ENCODE data around the gene ARSK.

DNA sequence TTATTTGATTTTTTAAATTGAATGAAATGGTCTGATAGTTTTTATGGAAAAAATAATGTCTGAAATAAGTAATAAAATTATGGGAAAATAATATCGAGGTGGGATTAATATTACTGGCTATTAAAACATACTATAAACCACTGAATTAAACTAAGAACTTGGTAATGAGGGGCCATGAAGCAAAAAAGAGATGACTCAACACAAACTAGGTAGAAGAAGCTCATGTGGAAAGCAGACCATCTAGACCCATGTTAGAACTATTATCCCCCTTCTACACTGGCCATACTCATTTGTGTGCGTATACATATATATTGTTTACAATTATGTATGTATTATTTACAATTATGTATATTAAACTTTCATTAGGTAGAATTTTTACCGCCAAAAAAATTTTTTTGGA lies 56.5 kb downstream of the ARSK start:
- TF ChIP-seq PHF8 (CRISPR knock-in tag; IDR thresholded peaks at IDR 0.05) (no peak), ZSCAN21 (CRISPR knock-in tag; IDR thresholded peaks at IDR 0.05; ENCODE audit: borderline replicate concordance) (no peak), EZH2 (conservative IDR thresholded peaks at IDR 0.05; ENCODE audit: low read depth, low read length) (no peak), ZNF558 (CRISPR knock-in tag; IDR thresholded peaks at IDR 0.05; ENCODE audit: borderline replicate concordance) (no peak)
- TF ChIP-seq, protein P1, sequence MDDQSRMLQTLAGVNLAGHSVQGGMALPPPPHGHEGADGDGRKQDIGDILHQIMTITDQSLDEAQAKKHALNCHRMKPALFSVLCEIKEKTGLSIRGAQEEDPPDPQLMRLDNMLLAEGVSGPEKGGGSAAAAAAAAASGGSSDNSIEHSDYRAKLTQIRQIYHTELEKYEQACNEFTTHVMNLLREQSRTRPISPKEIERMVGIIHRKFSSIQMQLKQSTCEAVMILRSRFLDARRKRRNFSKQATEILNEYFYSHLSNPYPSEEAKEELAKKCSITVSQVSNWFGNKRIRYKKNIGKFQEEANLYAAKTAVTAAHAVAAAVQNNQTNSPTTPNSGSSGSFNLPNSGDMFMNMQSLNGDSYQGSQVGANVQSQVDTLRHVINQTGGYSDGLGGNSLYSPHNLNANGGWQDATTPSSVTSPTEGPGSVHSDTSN (CRISPR knock-in tag; IDR thresholded peaks at IDR 0.05; ENCODE audit: borderline replicate concordance), result no peak

Measured in HepG2 (cell line).